SJSA1 (cell line): Measurements from ENCODE around the gene STPG3. TPM values are rescaled to one million over a fixed set of nuclear protein-coding genes. Genes with fewer than 3 reads are reported as not detected.
A peak's percentile ranks its signal among the peaks of the same experiment; 100 is the strongest.

Experiments used
- DNase-seq, 2 experiments: peaks; one replicate each; pipeline ENCODE4 v3.0.0-alpha.2; 2015 to 2020; ENCODE audit warnings: low spot score in 2 of 2, low read depth in 1 of 2
- H3K27ac ChIP-seq: fragments of 250-450 bp; sonication (Bioruptor Pico); 2 replicates; pipeline ENCODE4 v1.5.1; 2020; ENCODE audit warnings: mild to moderate bottlenecking, moderate library complexity
- H3K27me3 ChIP-seq: fragments of 250-450 bp; sonication (Bioruptor Pico); replicated peaks from 2 replicates; pipeline ENCODE4 v1.5.1; 2020; ENCODE audit warnings: mild to moderate bottlenecking, moderate library complexity
- H3K36me3 ChIP-seq: fragments of 250-450 bp; sonication (Bioruptor Pico); 2 replicates; pipeline ENCODE4 v1.5.1; 2020; ENCODE audit warnings: mild to moderate bottlenecking
- H3K4me1 ChIP-seq: fragments of 250-450 bp; sonication (Bioruptor Pico); replicated peaks from 2 replicates; pipeline ENCODE4 v1.6.1; 2021; ENCODE audit warnings: mild to moderate bottlenecking
- H3K4me3 ChIP-seq: fragments of 250-450 bp; sonication (Bioruptor Pico); 2 replicates; pipeline ENCODE4 v1.5.1; 2020; ENCODE audit warnings: mild to moderate bottlenecking
- H3K9me3 ChIP-seq: fragments of 250-450 bp; sonication (Bioruptor Pico); replicated peaks from 2 replicates; pipeline ENCODE4 v1.5.1; 2020; ENCODE audit warnings: mild to moderate bottlenecking
- total RNA-seq: library from RNA; depleted of rRNA; stranded (reverse); fragments of >200 nt; shearing (Covaris generic); gene quantifications from 2 replicates; pipeline ENCODE4 v1.2.3, GENCODE V29; 2014

STPG3 gene
- total RNA-seq, 1 experiment from 2014 or later: not detected

DNA sequence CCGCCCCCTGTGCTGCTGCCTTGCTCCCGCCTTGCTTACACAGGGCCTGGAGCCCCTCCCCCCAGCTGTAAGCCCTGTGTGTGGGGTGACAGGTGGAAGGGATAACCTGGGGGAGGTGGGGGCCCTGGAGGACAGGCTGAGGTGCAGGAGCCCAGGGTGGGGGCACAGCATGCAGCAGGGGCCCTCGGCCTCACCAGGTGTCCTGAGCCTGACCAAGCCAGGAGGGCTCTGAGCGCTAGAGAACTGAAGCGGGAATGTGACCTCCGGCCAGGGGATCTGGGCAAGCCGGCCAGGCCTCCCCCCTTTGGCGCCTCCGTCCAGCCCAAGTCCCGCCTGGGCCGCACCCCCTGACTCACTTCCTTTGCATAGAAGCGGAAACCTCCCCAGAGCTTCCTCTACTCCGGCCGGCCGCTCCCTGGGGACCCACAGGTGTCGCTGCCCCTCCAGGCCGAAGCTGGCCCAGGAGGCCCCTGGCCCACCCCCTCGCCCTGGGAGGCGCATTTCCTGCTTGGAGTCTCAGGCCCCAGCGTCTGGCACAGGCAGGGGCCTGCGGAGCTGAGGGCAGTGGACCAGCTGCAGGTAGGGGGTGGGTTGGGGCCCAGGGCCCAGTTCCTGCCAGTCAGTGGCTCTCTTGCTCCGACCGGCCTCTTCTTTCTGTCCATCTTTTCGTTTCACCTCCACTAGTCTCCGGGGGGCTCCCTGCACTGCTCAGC, 26.4 kb downstream of the STPG3 start, which contains the start of gene TOR4A:
TSS of gene TOR4A (plus strand) at position 398 of the 713 bp plus-strand sequence. CDS start 964 bp downstream, outside the sequence.
- peak within 1 kb of the TSS; percentile 49 for H3K27ac ChIP-seq
- H3K4me3 ChIP-seq: peak within 1 kb of the TSS; percentile 51
- H3K4me1 ChIP-seq: peaks cover 15% of the 10 kb centered on the region
- no peaks in the 10 kb centered on the region for H3K27me3 ChIP-seq
- DNase-seq: peak; percentile 58 to 85
- H3K36me3 ChIP-seq: peaks cover 37% of the 10 kb centered on the region
- H3K9me3 ChIP-seq: no peaks in the 10 kb centered on the region

DNA sequence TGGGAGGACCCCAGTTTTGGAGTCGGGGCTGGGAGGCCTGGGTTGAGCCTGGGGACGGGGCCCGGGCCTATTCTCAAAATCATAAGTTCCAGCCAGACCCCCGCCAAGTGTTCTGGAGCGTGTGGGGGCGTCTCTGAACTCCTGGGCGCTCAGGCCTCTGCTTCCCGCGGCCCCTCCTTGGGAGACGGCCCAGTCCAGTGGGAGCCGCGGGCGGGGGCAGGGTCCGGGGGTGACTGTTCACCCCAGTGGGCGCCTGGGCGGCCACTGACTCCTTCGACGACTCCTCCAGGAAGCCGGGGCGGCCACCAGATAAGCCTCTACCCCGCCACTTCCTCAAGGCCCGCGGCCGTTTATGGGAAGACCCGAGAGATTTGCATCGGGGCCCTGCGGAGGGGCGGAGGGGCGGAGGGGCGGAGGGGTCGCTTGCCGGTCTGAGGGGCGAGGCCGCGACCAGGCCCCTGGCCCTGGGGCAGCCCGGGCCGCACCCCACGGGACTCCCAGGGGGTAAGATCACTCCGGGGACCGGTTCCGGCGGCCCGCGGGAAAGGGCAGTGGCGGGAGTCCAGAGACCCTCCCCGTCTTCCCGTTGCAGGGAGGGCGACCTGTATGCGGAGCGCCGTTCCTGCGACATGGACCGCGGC, 27.1 kb downstream of the STPG3 start:
- Histone ChIP-seq H3K9me3 (no peaks in the 10 kb centered on the region), H3K4me1 (peaks cover 15% of the 10 kb centered on the region), H3K4me3 (peak overlapping the region; percentile 51), H3K36me3 (peaks cover 33% of the 10 kb centered on the region), H3K27me3 (no peaks in the 10 kb centered on the region), H3K27ac (peak overlapping the region; percentile 49)
- peak in 1 of 2 experiments; percentile 45 for DNase-seq

DNA sequence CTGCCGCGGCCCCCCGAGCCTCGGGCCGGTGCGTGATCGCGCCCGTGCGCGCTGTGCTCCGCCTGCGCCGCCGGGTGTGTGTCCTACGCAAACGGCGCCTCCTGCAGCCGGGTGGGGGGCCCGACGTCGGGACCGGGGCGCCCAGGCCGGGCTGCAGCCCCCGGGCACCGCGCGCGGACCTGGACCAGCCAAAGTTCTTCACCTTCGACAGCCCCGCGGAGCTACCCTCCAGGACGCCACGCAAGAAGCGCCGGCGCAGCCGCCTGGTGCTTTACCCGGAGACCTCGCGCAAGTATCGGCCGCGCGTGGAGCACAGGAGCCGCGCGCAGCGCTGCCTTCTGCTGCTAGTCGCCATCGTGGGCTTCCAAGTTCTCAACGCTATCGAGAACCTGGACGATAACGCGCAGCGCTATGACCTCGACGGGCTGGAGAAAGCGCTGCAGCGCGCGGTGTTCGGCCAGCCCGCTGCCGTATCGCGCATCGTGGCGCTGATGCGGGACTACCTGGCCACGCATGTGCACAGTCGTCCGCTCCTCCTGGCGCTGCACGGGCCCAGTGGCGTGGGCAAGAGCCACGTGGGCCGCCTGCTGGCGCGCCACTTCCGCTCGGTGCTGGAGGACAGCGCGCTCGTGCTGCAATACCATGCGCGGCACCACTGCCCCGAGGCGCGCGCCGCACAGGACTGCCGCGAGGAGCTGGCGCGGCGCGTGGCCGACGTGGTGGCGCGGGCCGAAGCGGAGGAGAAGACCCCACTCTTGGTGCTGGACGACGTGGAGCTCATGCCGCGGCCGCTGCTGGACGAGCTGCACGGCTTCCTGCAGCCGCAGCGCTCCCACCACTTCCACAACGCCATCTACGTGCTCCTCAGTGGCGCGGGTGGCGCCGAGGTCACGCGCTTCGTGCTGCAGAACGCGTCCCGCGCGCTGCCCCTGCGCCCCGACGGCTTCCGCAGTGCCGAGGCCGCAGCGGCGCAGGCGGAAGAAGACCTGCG, 27.9 kb downstream of the STPG3 start:
- no peak for DNase-seq
- Histone ChIP-seq H3K27me3 (no peaks in the 10 kb centered on the region), H3K27ac (no peak overlapping the region), H3K4me3 (peak overlapping the region; percentile 51; the same call in 1 of the 2 replicates), H3K4me1 (peaks cover 15% of the 10 kb centered on the region), H3K36me3 (peaks cover 31% of the 10 kb centered on the region), H3K9me3 (no peaks in the 10 kb centered on the region)

DNA sequence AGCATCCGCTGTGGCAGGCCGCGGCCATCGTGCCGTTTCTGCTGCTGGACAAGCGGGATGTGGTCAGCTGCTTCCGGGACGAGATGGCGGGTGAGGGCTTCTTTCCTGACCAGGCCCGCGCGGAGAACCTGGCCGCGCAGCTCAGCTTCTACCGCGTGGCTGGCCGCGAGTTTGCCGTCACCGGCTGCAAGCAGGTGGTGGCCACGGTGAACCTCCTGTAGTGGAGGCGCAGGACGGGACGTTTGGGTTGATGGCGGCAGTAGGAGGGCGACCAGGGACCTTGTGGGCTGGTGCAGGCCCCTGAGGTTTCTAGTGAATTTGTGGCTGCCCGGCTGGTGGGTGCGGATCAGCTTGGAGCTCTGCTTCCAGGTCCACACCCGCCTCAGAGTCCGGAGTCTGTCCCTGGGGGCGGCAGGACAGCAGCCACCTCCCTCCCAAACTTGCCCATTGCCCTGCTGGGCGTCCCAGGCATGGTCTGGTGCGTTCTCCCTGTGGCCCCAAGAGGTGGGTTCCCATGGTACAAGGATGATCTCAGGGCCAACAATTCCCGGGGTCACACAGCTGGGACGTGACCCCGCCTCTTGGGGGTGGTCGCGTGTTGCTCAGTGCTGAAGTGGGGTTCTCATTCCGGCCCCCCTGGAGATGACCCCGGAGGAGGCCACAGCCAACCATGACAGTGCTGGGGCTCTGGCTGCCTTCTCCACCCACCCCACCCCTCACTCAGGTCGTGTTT, 28.8 kb downstream of the STPG3 start:
- H3K9me3 ChIP-seq: no peaks in the 10 kb centered on the region
- H3K27me3 ChIP-seq: no peaks in the 10 kb centered on the region
- peak in 1 of 2 experiments; percentile 39 for DNase-seq
- H3K4me3 ChIP-seq: no peak overlapping the region
- H3K4me1 ChIP-seq: peaks cover 15% of the 10 kb centered on the region
- H3K36me3 ChIP-seq: peaks cover 31% of the 10 kb centered on the region
- H3K27ac ChIP-seq: no peak overlapping the region

DNA sequence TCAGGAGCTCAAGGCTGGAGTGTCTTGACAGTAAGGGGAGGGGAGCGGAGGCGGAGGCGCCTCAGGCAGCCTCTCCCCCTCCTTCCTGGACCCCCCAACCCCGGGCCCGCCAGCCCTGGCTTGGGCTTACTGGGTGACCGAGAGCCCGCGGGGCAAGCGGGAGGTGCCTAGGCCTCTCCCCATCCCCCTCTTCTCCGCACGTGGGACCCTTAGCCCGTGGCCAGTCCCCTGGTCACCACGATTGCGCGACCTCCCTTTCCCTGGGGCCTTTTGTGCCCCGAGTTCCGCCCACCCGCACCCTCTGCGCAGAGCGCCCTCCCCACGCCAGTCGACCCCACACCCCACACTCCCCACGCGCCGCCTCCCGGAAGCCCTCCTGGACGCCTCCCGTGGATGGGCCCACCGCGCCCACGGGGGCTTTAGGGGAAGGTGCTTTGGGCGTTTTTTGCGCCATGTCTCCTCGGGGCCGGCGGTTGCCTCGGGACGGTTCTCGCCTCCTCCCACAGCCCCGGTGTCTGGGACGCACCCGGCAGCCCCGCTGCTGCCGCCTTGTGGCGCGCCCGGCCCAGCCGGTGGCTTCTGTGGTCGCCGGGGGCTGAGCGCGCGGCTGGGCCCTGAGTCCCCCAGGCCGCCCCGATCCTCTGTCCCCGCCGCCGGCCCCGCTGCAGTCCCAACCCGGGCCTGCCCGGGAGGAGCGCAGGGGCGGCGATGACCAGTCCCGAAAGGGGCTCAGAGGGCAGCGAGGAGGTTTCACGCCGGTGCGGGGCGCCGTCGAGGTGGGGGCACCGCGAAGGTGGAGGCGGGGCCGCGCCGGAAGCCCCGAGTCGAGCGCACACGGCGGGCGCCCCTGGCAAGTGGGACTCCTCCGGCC, 29.6 kb downstream of the STPG3 start:
- peak in 1 of 2 experiments; percentile 39 for DNase-seq
- Histone ChIP-seq H3K36me3 (peaks cover 31% of the 10 kb centered on the region), H3K4me3 (no peak overlapping the region), H3K27ac (no peak overlapping the region), H3K4me1 (peaks cover 15% of the 10 kb centered on the region), H3K27me3 (no peaks in the 10 kb centered on the region), H3K9me3 (no peaks in the 10 kb centered on the region)

DNA sequence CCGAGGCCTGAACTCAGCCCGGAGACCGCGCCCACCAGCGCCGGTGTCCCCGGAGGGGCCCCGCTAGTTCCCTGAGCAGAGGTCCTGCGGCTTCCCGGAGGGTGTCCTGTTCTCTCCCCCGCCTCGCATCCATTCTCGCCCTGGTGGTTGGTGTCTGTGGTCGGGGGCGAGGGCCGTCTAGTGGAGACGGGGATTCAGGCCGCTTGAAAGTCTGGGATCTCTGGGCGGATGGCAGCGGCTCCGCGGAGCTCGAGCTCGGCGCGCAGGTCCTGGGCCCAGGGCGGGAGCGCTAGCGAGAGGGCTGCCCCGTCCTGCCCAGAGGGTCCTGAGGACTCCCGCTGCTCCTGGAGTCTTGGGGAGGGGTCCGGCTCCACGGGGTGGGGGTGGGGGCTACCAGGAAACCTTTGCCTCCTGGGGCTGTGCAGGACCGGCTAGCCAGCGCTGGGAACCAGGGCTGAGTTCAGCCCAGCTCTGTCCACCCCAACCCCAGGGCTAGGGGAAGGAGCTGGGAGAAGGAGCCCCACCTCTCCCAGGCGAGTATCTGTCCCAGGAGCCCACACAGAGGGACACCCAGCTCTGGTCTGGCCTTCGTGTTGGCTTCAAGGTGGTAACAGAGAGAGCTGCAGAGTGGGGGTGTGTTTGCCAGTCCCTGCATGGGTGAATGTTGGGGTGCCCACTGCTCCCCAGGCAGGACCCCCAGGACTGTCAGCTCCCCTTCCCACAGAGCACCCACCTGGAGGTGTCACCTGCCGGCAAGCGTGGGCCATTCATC, 30.4 kb downstream of the STPG3 start:
- no peaks in the 10 kb centered on the region for H3K9me3 ChIP-seq
- H3K4me1 ChIP-seq: peaks cover 15% of the 10 kb centered on the region
- H3K27ac ChIP-seq: no peak overlapping the region
- H3K4me3 ChIP-seq: no peak overlapping the region
- H3K27me3 ChIP-seq: no peaks in the 10 kb centered on the region
- no peak for DNase-seq
- H3K36me3 ChIP-seq: peaks cover 30% of the 10 kb centered on the region

DNA sequence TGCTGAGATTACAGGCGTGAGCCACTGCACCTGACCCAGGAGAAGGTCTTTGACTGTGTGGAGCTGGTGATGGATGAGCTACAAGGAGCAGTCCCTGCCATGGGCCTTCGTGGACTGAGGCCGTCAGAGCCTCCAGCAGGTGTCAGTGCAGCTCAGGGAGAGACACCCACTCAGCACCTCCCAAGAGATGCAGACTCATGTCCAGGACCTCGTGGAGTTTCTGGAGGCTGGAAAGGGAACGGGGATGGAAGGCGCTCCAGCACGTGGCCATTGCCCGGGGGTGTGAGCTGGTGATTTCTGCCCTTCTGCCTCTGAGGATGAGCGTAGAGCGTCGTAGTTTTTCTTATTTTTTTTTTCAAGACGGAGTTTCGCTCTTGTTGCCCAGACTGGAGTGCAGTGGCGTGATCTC, 35.9 kb downstream of the STPG3 start:
- Histone ChIP-seq H3K36me3 (peaks cover 2% of the 10 kb centered on the region; the same call in 1 of the 2 replicates), H3K27me3 (no peaks in the 10 kb centered on the region), H3K9me3 (no peaks in the 10 kb centered on the region), H3K4me1 (no peaks in the 10 kb centered on the region), H3K27ac (no peak overlapping the region), H3K4me3 (no peak overlapping the region)
- DNase-seq: peak in 1 of 2 experiments; percentile 28

DNA sequence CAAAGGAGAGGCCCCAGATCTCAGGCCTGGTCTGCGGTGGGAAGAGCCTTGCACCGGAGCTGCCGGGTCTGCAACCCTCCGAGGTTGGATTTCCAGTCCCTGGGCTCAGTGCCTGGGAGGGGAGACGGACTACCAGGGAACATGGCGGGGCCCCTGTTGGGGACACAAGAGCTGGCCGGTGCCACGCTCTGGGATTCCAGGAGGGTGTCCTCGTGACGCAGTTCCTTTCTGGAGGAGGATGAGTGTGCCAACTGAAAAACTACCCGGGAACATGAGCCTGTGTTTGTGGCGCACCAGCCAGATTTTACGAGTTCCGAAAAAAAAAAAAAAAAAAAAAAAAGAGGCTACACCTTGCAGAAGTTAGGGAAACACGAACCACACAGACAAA, 42.0 kb downstream of the STPG3 start:
- no peak for DNase-seq
- peaks cover 19% of the 10 kb centered on the region for H3K27me3 ChIP-seq
- no peaks in the 10 kb centered on the region; the same call in 1 of the 2 replicates for H3K9me3 ChIP-seq
- H3K4me3 ChIP-seq: no peak overlapping the region
- no peak overlapping the region for H3K27ac ChIP-seq
- peaks cover 25% of the 10 kb centered on the region for H3K4me1 ChIP-seq
- H3K36me3 ChIP-seq: no peaks in the 10 kb centered on the region

DNA sequence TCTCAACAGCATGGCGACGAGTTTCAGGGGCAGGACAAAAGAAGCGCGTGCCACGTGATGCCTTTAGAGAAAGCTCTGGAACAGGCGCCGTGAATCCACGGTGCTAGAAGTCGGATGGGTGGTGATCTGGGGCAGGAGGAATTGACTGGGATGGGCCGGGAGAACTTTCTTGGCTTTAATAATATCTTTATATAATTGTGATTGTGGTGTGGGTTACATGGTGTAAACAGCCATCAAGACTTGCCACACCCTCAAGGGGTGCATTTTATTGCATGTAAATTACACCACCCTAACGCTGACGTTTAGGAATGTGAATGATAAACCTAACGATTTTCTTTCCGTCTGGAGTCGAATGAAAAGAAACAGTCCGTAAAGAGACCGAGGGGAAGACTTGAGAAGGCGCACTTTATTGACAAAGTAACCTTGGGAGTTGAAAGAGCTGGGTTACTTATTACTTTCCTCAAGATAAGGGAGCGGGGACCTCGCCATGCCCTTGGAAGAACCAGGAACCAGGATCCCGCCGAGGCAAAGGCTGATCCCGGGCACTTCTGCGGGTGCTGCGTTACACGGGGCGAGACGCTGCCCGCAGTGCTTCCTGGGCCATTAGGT, 42.5 kb downstream of the STPG3 start:
- no peak for DNase-seq
- peaks cover 25% of the 10 kb centered on the region for H3K4me1 ChIP-seq
- H3K36me3 ChIP-seq: no peaks in the 10 kb centered on the region
- H3K4me3 ChIP-seq: no peak overlapping the region
- peaks cover 21% of the 10 kb centered on the region for H3K27me3 ChIP-seq
- no peak overlapping the region for H3K27ac ChIP-seq
- H3K9me3 ChIP-seq: no peaks in the 10 kb centered on the region; the same call in 1 of the 2 replicates

DNA sequence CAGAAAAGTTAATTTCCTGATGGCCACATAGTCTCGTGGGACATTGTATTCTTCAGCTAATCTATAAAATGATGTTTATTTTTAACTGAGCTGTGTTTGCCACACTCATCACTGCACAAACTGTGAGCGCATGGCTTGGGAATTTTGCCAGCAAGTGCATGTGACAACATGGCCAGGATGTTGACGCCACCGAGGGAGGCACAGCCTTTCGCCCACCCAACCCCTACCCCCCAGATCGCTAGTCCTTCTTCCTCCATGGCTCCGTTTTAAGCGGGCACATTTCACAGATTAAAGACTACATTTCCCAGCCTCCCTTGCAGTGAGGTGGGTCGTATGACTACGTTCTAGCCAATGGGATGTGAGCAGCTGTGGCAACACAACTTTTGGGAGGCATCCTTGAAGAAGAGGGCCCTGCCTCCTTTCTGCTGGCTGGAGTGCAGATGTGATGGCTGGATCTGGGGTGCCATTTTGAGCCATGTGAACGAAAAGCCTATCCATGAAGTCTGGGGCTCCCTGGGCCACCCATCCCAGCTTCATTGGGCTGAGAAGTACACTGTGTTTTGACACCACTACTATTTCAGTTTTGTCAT, 43.1 kb downstream of the STPG3 start:
- H3K27ac ChIP-seq: no peak overlapping the region
- H3K4me1 ChIP-seq: peaks cover 25% of the 10 kb centered on the region
- peaks cover 26% of the 10 kb centered on the region for H3K27me3 ChIP-seq
- H3K4me3 ChIP-seq: no peak overlapping the region
- H3K9me3 ChIP-seq: no peaks in the 10 kb centered on the region; the same call in 1 of the 2 replicates
- peak in 1 of 2 experiments; percentile 22 for DNase-seq
- H3K36me3 ChIP-seq: no peaks in the 10 kb centered on the region

DNA sequence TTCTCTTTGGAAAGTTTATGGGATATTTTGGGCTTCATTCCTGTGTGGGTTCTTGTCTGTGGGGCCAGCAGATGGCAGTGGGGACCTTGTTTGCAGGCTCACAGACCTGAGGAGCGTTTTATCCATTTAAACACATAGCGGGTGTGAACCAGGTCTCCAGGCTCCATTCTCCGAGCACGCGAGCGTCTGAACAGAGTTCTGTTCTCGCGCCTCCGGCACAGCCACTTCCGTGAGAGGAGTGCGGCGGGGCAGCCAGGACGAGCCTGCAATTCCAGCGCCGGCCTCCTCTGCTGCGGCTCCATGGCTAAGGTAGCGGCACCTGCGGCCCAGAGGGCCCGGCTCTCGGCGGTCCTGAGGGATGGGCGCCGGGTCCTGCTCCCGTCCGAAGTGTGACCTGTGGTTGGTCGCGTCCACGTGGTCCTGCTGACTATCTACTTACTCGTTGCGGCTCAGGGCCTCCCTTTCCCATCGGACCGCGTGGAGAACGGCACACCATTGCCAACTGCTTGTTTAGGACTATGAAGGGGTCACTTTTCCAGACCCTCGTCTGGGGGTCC, 43.7 kb downstream of the STPG3 start:
- H3K36me3 ChIP-seq: no peaks in the 10 kb centered on the region
- H3K4me3 ChIP-seq: no peak overlapping the region

More for the DNA sequence above, 43.7 kb downstream of the STPG3 start:
- peaks cover 31% of the 10 kb centered on the region for H3K27me3 ChIP-seq
- H3K27ac ChIP-seq: no peak overlapping the region
- H3K9me3 ChIP-seq: no peaks in the 10 kb centered on the region; the same call in 1 of the 2 replicates
- peaks cover 25% of the 10 kb centered on the region for H3K4me1 ChIP-seq
- no peak for DNase-seq
